ENCODE data around the gene DDX1.
"Not testable (repeated sequence)": the region's sequence is repeated elsewhere in the genome, so short reads cannot be mapped to it uniquely, and the experiment has no call there.

Gene DDX1

DNA sequence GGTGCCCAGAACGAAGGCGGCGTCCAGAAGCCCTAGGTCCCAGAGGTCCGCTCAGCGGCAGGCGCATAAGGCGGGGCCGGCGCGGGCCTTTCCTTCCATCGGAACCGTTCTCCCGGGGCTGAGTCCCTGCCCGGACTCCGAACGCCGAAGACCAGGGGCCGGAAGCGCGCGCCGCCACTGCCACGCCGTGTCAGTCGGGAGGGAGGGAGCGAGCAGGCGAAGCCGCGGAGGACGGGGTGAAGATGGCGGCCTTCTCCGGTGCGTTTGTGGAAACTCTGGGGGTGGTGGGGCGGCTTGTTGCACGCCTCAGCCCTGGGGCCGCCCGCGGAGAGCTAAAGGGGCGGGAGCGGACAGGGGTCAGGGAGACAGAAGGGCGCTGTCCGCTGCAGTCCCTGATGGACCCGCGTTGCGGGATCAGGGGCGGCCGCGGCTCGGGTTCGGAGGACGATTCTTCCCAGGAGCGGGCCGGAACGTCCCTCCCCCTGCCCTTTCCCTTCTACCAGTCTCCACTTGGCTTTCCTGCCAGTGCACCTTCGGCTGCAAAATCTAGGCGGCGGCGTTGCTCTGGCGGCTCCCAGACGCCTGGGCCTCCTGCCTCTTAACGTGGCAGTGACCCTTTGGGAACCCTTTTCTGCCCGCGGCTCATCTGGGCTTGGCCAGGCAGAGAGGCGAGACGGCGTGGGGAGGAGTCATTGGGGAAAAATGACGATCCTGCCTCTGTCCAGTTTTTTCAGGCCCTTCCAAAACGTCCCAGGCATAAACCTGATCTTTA is at the start of gene DDX1:
Gene DDX1, plus strand, starts transcription at position 177 of the 772 bp plus-strand sequence. Its CDS starts 66 bp downstream, at position 243.
- peak; percentile 81 to 88 for DNase-seq

DNA sequence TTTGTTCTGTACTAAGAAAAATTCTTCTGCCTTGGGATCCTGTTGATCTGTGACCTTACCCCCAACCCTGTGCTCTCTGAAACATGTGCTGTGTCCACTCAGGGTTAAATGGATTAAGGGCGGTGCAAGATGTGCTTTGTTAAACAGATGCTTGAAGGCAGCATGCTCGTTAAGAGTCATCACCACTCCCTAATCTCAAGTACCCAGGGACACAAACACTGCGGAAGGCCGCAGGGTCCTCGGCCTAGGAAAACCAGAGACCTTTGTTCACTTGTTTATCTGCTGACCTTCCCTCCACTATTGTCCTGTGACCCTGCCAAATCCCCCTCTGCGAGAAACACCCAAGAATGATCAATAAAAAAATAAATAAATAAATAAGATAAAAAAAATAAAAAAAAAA is 49.4 kb upstream of the DDX1 start:
- DNase-seq, result not testable (repeated sequence)

DNA sequence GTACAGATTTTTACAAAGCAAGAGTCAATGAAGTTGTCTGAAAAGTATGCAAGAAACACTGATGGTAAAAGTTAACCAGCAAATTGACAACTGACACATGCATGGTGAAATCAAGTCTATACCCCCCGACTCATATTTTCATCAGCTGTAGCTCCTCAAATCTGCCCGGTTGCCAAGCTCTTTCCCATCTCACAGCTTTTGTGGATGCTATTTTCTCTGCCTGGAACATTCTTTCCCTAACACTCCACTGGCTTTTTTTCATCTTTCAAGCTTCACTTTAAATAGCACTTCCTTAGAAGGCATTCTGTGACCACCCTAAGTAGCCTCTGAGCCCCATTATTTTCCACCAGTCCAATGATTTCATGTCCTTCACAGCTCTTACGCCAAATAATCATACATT is 48.6 kb upstream of the DDX1 start:
- no peak for DNase-seq

DNA sequence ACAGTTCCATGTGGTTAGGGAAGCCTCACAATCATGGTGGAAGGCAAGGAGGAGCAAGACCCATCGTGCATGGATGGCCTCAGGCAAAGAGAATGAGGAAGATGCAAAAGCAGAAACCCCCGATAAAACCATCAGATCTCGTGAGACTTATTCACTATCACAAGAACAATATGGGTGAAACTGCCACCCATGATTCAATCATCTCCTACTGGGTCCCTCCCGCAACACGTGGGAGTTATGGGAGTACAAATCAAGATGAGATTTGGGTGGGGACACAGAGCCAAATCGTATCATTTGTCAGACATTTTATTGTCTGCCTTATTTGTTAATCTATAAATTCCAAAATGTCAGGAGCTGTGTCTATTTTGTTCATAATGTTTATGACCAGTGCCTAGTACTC is 48.1 kb upstream of the DDX1 start:
- DNase-seq, result no peak

DNA sequence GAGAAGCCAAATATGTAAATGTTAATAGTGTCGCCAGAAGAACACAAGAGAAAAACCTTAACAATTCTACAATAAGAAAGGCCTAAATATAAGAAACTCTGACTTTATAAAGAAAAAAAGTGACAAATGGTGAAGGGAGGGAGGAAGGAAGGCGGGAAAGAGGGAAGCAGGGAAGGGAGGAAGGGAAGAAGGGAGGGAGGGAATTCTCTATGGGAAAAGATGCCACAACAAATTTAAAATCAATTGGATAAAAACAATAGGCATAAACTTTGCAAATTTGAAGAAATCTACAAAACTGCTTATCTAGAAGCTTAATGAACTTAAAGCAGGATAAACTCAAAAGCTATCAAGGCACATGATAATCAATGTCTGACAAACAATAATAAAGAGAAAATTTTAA is 47.4 kb upstream of the DDX1 start:
- no peak for DNase-seq

DNA sequence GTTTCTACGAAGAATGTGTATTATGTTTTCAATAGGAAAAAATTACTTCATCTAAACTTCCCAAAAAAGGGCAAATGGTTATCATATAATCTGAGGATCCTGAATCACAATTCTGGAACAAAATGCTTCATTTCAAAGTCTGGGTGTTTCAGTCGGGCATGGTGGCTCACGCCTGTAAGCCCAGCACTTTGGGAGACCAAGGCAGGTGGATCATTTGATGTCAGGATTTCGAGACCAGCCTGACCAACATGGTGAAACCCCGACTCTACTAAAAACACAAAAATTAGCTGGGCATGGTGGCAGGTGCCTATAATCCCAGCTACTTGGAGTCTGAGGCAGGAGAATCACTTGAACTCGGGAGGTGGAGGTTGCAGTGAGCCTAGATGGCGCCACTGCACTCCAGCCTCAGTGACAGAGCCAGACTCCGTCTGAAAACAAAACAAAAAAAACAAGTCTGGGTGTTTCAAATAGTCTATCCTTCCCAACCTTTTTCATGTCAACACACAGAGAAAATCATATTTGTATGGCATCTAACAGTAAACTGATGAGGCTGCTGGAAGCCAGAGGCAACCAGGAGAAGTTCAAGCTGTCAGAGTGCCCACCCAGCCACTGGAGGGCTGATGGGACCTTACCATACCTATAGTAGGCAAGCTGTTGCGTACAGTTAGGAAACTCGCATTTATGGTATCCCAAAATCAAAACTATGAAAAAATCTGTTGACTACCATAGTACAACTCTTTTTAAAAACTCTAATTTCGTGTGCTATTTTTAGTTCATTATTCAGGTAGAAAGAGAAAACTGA is 45.2 kb upstream of the DDX1 start:
- DNase-seq, result no peak

DNA sequence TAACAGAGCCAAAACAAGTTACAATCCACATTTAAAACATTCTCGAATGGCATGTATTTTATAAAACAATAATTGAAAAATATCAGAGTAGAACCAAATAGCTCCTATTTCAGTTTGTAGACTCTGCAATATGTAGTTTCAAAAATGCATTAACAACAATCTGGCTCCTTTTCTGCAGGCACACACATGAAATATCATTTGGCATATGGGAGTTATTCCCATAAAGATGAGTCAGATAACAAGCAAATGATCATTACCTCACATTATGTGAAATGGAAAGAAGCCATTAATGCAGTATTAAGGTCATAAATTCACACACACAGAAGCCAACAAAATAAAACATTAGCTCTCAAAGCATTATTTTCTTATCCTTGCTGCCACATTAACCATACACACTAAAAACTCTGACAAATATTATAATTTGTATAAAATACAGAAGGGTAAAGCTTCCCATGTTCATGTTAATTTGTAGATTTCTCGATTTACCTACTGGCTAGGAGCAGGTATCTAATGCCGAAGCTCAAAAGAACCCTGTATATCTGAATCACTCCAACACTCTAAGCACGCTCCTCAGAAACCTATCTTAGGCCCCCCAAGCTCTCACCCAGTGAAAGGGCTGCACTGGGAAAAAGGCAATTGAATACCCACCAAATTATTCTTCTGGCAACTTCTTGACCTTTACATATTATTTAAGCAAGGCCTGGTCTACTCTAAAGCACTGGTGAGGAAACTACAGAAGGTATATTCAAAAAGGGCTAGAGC is 44.4 kb upstream of the DDX1 start:
- DNase-seq, result no peak

DNA sequence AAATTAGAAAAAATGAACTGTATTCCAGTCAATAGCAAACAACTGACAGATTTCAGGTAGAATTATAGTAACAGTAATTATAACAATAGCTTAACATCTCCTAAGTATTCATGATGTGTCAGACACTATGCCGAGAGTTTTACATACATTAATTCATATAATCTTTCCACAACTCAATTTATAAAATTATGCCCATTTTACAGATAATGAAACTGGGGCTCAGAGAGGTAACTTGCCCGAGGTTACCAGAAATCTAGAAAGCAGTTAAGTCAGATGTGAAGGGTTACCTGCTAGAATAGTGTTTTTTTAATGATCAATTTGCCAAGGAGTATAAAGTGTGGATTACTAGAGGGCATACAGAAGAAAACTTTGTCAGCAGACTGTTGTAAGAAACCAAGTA is 42.7 kb upstream of the DDX1 start:
- DNase-seq, result no peak

DNA sequence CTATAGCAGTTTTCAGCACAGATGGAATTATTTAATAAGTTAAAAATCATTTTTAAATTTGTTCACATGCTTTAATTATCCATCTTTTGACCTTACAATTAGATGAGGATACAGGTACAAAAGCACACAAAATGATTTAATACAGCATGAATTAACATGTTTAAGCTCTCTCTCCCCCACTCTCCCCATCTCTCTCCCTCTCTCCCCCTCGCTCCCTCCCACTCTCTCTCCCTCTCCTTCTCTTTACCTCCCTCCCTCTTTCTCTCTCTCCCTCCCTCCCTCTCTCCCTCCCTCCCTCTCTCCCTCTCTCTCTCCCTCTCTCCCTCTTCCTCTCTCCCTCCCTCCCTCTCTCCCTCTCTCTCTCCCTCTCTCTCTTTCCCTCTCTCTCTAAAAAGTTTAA is 38.1 kb upstream of the DDX1 start:
- no peak for DNase-seq

DNA sequence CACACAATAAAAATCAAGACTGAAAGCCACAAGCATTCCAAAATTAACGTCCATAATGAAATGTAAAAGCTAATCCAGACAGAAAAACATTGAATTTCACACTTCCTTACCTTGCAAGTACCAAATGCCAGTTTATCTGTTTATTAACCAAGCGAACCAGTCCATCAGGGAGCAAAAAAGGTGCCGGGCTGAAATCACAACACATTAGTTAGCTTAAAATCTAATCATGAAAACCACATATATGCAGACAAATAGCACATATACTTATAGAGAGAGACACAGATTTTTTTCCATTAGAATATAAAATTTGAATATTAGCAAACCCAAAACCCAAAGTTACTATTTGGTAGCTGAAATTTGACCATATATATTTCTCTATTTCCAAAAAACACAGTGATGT is 37.7 kb upstream of the DDX1 start:
- no peak for DNase-seq

DNA sequence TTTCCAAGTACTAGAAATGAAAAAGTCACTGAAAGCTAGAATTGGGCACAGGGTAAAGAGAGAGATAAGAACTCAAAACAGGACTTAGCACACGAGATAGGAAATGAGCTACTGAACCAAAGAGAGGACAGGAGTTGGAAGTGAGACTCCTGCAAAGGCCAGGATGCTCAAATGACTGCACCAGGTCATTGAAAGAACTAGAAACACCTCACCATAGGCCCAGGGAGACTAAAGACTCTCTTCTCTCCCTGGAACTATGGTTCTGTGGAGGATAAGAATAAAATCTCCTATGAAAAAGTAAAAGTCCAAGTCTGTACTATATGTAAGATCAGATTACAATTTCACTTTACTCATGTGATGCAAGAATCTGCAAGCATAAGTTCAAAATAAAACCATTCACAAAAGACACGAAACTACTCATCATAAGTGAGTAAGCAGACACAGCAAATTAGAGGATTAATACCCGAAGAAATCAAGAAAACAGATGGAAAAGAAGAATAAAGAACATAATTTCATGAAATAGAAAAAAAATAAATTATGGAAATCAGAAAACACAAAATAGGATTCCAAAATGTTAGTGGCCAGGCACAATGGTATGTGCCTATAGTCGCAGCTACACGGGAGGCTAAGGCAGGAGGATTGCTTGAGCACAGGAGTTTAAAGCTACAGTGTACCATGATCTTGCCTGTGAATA is 37.0 kb upstream of the DDX1 start:
- DNase-seq, result no peak

DNA sequence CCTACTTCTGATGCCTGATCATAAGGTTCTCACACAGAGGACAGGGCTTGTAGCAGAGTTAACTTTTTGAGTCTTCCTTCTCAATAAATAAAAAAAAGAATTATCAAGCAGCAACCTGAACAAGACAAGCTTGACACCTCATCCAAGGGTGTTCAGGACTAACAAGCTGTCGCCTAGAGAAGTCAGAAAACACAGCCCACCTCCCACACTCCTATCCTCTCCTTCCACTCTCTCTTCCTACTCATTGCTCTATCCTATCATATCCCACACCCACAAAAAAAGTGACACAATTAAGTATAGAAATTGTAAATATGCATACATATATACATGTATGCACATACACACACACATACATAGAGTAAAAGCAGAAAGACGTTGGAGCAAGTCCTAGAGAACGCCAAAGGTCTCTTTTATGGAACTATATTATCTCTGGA is 35.9 kb upstream of the DDX1 start:
- DNase-seq, result no peak

DNA sequence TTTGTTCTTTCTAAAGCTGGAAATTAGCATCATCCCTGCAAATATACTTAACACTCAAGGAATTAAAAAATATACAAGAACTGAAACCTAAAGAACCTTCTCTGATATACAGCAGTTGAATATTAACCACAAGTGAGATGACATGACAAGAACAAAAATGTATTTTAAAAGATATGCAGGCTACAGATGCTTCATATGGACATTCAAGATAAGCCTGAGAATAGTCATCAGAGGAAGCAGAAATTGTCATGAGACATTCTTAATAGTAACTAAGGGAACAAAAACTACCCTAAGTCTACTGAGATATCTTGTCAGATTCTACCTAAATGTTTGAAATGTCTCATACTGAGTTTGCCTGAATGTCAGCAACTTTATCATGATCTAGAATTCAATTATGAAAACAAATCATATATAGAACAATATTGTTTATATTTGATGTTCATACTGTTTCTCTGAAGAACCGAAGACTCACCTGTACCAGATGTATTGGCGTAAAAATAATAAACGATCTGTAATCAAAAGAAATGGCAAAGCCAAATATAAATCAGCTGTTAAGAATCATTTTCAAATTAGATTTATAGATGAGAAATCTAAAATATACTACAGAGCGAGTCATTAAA is 35.2 kb upstream of the DDX1 start:
- DNase-seq, result no peak

DNA sequence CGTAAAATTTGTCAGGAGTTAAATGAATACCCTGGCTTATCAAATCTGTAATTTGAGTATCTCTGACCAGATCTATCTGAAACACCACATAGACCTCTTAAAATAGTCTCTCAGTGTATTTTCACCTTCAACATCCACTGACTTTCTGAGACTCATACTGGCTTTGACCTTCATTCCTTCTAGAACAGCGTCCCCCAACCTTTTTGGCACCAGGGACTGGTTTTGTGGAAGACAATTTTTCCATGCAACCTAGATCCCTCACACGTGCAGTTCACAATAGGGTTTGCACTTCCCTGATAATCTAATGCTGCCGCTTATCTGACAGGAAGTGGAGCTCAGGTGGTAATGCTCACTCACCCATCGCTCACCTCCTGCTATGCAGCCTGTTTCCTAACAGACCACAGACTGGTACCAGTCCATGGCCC is 33.8 kb upstream of the DDX1 start:
- DNase-seq, result no peak

DNA sequence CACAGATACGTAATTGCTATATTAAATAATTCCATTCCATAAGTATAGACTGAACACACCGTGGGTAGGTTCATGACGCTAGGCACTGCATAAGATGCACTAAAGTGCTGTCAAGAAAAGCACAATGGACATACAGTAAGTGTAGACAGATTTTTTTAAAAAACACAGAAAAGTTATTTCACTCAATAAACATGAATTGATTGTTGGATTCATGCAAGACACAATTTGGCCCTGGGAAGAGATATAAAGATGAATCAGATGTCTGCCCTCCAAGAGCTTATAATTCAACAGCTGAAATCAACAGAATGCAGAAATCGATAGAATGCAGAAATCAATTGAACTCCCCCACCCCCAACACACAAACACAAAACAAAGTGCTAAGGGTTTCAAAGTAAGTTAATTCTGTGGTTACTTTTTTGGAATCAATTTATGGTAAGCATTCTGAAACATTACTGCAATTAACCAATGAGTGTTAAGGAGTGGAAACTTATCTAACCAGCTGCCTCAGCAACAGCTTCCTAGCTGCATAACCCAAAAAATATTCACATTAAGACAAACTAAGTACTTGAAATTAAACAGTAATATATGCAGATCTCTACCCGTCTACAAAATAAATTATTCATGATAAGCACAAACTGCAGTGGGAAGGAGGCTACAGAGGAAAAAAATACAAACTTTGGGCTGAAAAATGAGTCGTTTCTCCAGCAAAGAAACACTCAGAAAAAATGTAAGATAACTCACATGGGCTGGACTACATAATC is 32.1 kb upstream of the DDX1 start:
- no peak for DNase-seq

DNA sequence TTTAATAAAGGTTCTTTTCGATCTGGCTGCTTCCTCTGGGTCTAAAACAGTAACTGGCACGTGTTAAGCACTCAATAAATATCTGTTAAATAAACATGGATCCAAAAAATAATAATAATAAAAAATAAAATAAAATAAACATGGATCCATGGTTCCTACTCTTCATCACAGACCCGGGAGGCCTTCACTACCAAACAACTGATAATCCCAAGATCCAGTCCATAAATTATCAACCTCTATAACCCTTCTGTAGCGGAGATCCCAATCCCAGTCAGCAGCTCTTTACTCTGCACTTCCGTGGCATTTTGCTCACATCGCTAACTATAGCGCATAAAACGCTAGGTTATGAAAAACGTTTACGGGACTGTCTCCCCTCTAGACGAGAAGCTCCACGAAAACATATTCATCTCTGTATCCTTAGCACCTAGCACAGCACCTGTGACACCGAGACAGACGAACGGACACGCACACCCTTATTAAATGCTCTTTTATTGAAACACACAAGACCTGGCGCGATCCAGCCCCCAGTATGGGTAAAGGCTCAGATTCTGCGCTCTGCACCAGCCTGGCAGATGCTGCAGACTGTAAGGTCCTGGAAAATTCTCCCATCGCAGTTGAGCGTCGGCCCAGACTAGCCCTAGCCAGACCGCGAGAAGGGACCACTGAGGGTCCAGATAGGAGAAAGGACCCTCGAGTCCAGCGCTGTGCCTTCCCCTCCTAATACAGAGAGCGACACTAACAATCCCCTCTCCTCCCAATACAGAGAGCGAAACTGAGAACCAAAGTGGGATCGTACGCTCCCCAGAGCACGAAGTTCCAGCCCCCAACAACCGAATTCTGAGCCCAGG is 31.3 kb upstream of the DDX1 start:
- peak in 1 of 2 donors; percentile 11 for DNase-seq

DNA sequence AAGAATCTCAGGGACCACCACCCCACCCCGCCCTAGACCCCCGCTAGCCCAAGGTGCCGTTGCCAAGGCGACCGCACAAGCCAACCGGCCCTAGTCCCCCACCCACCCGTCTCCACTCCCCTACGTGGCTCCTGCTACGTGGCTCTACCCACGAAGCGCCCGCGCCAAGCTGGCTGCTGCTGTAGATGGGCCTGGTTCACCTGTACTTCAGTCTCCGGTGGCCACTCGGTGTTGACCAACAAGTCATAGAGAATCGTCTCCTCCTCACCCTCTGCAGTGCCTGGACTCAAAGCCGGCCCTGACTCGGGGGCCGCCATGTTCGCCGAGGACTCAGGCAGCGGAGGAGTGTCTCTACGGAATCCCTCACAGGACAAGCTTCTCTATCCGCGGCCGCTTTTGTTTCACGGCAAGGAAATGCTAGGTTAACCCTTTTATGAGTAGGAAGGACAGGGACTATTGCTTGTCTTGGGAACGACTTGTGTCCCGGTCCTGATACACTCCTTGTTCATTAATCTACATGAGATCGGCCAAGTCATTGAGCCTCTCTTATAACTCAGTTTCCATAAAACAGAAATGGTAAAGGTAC is 30.6 kb upstream of the DDX1 start, which contains the start of gene NBAS:
Gene NBAS, minus strand, starts transcription at position 347 of the 586 bp plus-strand sequence. Its CDS starts 30 bp downstream, at position 317.
- peak; percentile 82 to 85 for DNase-seq

DNA sequence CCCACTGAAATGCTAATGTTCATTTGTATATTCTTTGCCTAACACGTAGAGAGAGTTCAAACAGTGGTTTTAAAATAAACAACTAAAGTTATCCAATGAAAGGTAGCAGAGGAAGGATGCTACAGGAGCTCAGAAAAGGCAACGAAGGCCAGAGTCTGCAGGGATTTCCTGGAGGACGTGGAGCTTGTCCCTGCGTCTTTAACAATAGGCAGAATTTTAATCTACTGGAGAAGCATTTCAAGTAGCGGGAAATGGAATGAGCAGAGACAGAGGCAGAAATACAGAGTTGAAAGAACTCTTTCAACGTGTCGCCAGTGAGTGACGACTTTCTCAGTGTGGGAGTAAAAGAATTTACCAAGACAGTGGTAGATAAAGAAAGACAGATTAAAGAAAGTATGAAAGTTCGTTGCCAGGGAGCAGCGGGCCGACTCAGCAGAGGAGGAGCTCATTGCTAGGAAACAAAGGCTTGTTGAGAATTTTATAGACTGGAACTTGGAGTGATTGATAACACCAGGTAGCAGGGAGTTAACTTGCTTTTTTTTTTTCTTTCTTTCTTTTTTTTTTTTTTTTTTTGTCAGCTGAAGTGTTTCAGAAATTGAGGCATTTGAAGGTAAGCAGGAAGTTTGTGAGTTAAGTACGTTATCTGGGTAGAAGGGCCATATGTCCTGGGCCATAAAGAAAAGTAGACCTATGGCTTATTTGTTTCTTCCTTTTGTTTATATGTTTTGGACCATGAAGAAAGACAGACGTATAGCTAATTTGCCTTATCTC is 29.9 kb upstream of the DDX1 start:
- peak; percentile 17 to 42 for DNase-seq

DNA sequence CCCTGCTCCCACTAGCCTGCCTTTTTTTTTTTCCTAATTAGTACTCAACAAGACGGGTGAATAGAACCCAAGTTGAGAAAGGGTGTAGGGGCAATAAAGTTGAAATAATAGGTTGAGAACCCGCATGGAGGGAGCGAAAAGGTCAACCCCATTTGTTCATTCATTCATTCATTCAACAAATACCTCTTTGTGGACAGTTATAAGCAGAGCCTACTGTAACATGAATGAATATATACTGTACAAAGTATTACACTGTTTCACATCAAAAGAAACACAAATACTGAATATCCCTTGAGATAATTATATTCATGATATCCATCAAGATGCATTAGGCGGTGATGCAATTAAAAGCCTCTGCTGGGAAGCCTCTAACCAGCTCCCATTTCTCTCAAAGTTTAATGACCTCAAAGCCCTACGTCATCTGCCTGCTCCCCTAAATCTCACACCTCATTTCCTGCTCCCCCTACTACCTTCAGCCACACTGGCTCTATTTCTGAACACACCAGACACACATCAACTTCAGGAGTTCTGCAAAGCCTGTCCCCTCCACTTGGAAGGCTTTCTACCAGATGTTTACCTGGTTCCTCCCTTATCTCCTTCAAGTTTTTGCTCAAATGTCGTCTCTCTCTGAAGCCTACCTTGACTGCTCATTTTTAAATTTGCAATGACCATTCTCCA is 29.2 kb upstream of the DDX1 start:
- DNase-seq, result no peak

Measured in CD4-positive, alpha-beta T cell treated with Interleukin-4 for 1 hour (primary cell).